Measurements from ENCODE around the gene FAM114A2.

FAM114A2 gene

DNA sequence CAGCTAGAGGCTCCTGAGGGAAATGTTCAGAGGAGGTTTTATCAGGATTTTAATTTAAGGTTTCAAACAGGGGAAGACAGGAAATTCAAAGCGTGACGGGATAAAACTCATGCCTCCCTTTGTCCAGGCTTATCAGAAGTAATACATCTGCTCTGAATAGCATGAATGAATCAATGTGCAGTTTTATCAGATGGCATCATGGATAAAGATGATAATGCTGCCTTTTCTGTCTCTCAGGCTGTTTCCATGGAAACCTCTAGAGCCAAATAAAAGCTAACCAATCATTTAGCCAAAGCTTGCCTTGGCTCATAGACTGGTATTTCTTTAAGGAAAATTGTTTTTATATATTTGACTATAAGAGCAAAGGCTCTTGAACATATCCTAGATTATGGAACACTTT, 16.5 kb upstream of the FAM114A2 start:
- TF ChIP-seq CTCF (IDR thresholded peaks at IDR 0.05; ENCODE audit: low read depth, low read length) (no peak), MAX (IDR thresholded peaks at IDR 0.05; ENCODE audit: low read depth, low read length) (no peak), MYC (IDR thresholded peaks at IDR 0.05; ENCODE audit: low read depth, low read length) (no peak), POLR2A (IDR thresholded peaks at IDR 0.05; ENCODE audit: extremely low read depth, insufficient read length) (no peak)
- no peak for DNase-seq (ENCODE audit: low read depth)
- H3K4me3 ChIP-seq (ENCODE audit: low read depth, low read length): no peak overlapping the region

DNA sequence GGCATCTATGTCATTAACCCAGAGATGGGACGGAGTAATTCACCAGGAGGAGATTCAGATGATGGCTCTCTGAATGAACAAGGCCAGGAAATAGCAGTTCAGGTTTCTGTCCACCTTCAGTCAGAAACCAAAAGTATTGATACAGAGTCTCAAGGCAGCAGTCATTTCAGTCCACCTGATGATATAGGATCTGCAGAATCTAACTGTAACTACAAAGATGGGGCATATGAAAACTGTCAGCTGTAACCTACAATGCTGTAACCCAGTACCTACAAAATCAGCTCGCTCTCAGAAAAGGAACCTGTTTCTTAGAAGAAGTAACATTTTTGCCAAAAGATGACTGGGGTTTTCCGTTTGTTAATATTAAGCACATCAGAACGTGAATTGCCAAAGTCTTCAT, 14.8 kb upstream of the FAM114A2 start:
- TF ChIP-seq MYC (IDR thresholded peaks at IDR 0.05; ENCODE audit: low read depth, low read length) (no peak), CTCF (IDR thresholded peaks at IDR 0.05; ENCODE audit: low read depth, low read length) (no peak), MAX (IDR thresholded peaks at IDR 0.05; ENCODE audit: low read depth, low read length) (no peak), POLR2A (IDR thresholded peaks at IDR 0.05; ENCODE audit: extremely low read depth, insufficient read length) (no peak)
- DNase-seq (ENCODE audit: low read depth): no peak
- H3K4me3 ChIP-seq (ENCODE audit: low read depth, low read length): no peak overlapping the region

DNA sequence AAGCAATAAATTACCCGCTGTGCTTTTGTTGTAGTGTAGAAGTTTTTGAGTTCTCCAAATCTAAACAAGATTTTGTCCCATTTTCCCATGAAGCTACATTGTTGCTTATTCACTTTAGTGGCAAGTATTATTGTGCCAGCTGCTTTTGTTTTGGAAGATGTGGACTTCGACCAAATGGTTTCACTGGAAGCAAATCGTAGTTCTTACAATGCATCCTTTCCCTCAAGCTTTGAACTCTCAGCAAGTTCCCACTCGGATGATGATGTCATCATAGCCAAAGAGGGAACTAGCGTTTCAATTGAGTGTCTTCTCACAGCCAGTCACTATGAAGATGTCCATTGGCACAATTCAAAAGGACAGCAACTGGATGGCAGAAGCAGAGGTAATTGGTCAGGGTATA, 10.9 kb upstream of the FAM114A2 start:
- DNase-seq (ENCODE audit: low read depth): peak; percentile 18
- TF ChIP-seq MYC (IDR thresholded peaks at IDR 0.05; ENCODE audit: low read depth, low read length): no peak
- no peak for TF ChIP-seq CTCF (IDR thresholded peaks at IDR 0.05; ENCODE audit: low read depth, low read length)
- TF ChIP-seq MAX (IDR thresholded peaks at IDR 0.05; ENCODE audit: low read depth, low read length): no peak
- no peak for TF ChIP-seq POLR2A (IDR thresholded peaks at IDR 0.05; ENCODE audit: extremely low read depth, insufficient read length)
- H3K4me3 ChIP-seq (ENCODE audit: low read depth, low read length): no peak overlapping the region

- no peak for TF ChIP-seq MAX (IDR thresholded peaks at IDR 0.05; ENCODE audit: low read depth, low read length)
- TF ChIP-seq MYC (IDR thresholded peaks at IDR 0.05; ENCODE audit: low read depth, low read length): no peak
- no peak for TF ChIP-seq CTCF (IDR thresholded peaks at IDR 0.05; ENCODE audit: low read depth, low read length)
- TF ChIP-seq POLR2A (IDR thresholded peaks at IDR 0.05; ENCODE audit: extremely low read depth, insufficient read length): no peak
- no peak for DNase-seq (ENCODE audit: low read depth)
- H3K4me3 ChIP-seq (ENCODE audit: low read depth, low read length): no peak overlapping the region
Observed at GRCh38 chr5:154047324-154047723, 8.6 kb upstream of the FAM114A2 start.

- no peak for DNase-seq (ENCODE audit: low read depth)
- H3K4me3 ChIP-seq (ENCODE audit: low read depth, low read length): no peak overlapping the region
- no peak for TF ChIP-seq MYC (IDR thresholded peaks at IDR 0.05; ENCODE audit: low read depth, low read length)
- no peak for TF ChIP-seq MAX (IDR thresholded peaks at IDR 0.05; ENCODE audit: low read depth, low read length)
- no peak for TF ChIP-seq POLR2A (IDR thresholded peaks at IDR 0.05; ENCODE audit: extremely low read depth, insufficient read length)
- TF ChIP-seq CTCF (IDR thresholded peaks at IDR 0.05; ENCODE audit: low read depth, low read length): no peak
Observed at GRCh38 chr5:154046486-154046885, 7.8 kb upstream of the FAM114A2 start.

- H3K4me3 ChIP-seq (ENCODE audit: low read depth, low read length): no peak overlapping the region
- TF ChIP-seq MAX (IDR thresholded peaks at IDR 0.05; ENCODE audit: low read depth, low read length): no peak
- no peak for TF ChIP-seq MYC (IDR thresholded peaks at IDR 0.05; ENCODE audit: low read depth, low read length)
- no peak for TF ChIP-seq CTCF (IDR thresholded peaks at IDR 0.05; ENCODE audit: low read depth, low read length)
- no peak for TF ChIP-seq POLR2A (IDR thresholded peaks at IDR 0.05; ENCODE audit: extremely low read depth, insufficient read length)
- DNase-seq (ENCODE audit: low read depth): no peak
Observed at GRCh38 chr5:154044581-154044980, 5.9 kb upstream of the FAM114A2 start.

Data from NB4 (cell line).